Measurements from ENCODE around the gene SUPT20H.
"Not testable (repeated sequence)": the region's sequence is repeated elsewhere in the genome, so short reads cannot be mapped to it uniquely, and the experiment has no call there.

SUPT20H gene

DNA sequence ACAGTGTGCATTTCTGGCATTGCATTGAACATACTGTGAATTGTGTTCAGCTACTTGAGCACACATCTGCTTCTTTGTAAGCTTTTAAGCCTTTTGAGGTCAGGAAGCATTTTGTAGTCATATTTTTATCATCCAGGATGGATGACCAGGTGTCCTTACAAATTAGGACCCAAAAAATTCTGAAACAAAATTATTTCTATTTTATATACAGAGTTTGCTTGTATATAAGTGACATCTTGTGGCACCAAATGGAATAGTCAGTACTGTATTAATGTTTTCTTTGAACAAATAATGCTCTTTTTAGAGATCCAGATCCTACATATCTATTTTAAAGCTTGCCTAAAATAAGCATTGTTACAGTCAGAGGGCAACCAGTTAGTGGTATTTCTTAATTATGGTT, 9.5 kb upstream of the SUPT20H start:
- DNase-seq: no peak

GRCh38 chr13:37067874-37068273, 8.4 kb upstream of the SUPT20H start:
- DNase-seq: no peak

DNA sequence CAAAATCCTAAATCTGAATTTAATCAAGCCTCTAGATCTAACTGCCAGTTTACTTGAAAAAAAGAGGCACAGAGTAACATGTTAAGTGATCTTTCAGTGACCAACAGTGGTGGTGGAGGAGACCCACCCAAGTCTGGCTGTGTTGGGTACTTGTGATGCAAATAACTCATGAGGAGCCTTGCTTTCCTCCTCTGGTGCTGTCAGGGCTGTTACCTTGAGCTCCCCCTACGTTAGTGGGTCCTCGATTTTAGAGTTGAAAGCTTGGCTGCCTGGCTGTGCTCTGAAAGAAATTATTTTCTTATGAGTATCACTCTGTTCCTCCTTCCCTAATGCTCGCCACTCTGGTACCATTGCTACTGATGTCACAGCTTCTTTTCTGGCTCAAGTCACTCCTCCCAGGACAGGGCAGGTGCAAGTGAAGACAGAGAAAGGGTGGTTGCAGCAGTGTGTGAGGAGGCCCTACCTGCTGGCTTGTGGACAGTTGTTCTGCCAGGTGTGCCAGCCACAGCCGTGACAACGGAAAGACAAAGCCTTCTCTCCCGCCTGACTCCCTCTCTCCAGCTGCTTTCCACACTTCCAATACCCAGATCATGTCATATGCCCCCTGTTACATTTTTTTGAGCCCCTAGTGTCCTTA, 6.5 kb upstream of the SUPT20H start:
- no peak for DNase-seq

DNA sequence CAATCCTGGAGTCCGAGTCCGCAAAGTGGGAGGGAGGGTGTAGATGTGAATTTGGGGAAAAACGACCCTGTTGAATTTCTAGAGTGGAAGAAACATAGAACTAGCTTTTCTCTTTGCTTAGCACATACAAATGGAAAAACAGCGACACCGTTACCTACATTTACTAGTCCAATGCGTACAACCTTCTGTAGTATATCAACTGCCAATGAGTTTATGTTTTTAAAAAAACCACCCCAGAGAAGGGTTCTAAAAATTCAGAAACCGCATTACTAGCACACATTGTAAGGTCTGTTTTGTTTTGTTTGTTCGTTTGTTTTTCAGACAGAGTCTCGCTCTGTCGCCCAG, 332 bp upstream of the SUPT20H start:
- DNase-seq: no peak

GRCh38 chr13:37056228-37056627, 3.3 kb downstream of the SUPT20H start:
- DNase-seq: not testable (repeated sequence)

DNA sequence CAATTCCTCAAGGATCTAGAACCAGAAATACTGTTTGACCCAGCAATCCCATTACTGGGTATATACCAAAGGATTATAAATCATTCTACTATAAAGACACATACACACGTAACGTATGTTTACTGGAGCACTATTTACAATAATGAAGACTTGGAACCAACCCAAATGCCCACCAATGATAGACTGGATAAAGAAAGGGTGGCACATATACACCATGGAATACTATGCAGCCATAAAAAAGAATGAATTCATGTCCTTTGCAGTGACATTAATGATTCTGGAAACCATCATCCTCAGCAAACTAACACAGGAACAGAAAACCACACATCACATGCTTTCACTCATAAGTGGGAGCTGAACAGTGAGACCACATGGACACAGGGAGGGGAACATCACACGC, 6.4 kb downstream of the SUPT20H start:
- not testable (repeated sequence) for DNase-seq

DNA sequence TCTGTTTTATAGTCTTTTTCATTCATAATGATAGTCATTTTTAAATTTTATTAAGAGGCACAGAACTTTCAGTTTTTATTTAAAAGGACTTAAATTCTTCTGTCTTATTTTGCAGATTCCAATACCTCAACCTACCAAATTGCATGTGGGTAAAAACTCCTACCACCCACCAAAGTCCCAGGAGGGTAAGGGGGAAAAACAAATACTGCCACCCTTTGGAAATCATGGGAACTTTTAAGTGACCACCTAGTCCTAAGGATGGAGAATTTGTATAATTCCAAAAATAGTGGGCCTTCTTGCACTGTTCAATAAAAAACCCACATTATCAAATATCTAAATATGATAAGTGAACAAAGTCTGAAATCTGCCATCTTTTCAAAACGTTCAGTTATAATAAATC, 9.7 kb downstream of the SUPT20H start:
- DNase-seq: no peak

GRCh38 chr13:37047846-37048245, 11.6 kb downstream of the SUPT20H start:
- DNase-seq: no peak

DNA sequence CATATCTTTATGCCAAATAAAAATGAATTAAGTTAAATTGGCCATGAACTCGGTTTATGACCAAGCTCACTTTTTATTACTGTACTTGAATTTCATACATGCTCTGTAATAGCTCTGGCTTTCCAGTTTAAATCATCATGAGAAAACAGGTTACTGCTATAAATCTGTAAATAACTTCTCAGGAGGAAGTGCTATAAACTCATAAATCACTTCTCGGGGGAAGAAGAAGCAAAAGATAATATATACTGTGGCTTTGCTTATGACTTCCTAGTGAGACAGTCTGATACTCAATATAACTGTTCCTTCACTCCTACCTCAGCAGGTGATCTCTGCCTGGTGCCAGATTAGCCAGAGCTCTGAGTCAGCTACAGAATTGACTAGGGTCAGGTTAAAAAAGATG, 12.5 kb downstream of the SUPT20H start:
- no peak for DNase-seq

- no peak for DNase-seq
Observed at GRCh38 chr13:37046062-37046461, 13.4 kb downstream of the SUPT20H start.

DNA sequence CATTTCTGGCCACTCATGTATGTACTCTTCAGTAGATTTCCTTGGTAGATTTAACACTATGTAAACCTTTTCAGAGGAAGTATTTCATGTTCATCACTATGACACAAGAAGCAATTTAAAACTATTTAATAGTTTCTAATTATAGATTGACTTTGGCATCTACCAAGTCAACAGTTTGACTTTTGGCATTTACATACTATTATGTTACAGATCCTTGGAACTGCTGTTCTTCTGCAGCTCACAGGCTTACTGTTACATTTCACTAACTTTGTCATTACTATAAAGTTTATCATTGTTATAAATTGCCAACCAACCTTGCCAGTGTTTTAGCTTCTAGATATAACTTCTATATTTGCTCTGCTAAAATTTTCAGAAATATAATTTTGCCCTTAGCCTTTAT, 18.7 kb downstream of the SUPT20H start:
- DNase-seq: no peak

DNA sequence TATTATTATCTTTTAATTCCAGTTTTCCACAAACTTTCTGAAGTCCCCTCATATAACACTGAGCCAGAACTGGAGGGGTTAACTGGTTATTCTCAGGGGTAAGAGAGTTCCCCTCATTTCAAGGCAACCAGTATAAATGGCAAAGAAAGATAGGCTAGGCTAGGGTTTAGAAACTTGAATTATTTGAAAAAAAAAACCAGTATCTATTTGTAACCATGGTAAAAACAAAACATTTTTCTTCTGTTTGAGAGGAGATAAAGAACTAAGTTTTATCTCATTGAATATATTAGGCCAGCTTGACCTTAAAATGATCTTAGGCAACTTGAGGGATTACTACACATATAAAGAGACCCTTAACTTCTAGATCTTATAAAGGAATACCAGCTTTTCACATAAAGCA, 19.6 kb downstream of the SUPT20H start:
- no peak for DNase-seq

GRCh38 chr13:37037241-37037640, 22.2 kb downstream of the SUPT20H start:
- DNase-seq: no peak

DNA sequence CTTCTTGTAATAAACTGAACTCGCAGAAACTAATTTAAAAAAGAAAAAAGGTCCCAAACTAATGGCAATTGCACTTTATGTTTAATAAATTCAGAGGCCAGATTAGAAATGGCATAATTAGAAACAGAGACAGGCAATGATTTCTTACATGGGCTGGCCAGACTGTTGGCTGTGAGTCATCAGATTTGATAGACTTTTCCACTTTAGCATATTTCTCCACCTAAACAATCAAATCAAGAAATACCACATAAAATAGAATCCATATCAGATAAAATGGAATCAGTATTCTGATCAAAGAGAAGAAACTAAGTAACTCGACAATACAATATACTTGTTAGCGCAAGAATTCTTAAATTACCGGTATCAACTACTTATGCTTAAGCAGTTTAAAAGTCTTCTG, 29.9 kb downstream of the SUPT20H start:
- DNase-seq: no peak

DNA sequence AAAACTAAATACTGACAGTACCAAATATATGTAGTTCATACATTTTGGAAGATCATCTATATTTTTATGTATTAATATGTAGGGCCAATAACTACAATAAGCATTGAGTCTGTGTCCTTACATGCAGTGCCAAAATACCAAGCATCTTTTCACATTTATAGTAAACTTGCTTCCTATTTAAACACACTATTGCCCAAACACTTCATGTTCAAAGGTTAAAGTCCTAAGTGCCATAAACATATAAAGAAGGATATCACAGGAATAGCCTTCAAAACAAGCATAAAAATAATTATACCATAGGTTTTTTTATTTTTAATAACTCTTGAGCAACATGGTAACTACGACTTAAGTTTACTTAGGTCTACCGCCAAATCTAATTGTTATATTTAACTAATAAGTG, 31.8 kb downstream of the SUPT20H start:
- DNase-seq: no peak

GRCh38 chr13:37026771-37027170, 32.7 kb downstream of the SUPT20H start:
- no peak for DNase-seq

GRCh38 chr13:37023871-37024270, 35.6 kb downstream of the SUPT20H start:
- DNase-seq: no peak

DNA sequence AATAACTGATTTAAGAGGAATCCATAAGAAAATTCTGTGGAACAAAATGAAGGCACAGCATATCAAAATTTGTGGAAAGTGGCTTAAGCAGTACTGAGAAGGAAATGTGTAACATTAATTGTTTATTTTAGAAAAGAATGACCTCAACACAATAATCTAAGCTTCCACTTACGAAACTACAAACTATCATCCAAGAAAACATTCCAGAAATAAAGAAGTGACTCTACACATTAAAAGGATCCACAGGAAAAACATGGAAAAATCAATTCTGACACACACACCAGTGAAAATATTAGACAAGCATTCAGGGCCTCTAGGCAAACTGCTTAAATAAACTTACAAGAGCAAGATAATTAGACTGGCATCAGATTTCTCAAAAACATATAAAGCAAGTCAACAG, 44.9 kb downstream of the SUPT20H start:
- no peak for DNase-seq

DNA sequence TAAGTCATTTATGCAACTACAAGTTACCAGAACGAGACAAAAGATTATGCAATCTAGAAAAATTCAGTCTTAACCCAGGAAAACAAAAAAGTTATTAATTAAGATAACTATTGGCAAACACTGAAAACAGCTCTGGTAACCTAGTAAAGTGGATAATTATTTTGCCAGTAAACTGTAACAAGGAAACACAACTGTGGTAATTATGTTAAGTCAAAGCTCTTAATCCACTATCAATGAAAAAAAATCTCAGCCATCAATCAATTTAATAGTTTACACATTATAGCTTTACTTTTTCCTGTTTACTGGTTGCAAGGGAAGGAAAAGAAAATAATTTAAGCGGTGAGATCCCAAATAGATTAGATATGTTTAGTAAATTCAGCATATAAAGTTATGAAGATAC, 47.7 kb downstream of the SUPT20H start:
- no peak for DNase-seq

DNA sequence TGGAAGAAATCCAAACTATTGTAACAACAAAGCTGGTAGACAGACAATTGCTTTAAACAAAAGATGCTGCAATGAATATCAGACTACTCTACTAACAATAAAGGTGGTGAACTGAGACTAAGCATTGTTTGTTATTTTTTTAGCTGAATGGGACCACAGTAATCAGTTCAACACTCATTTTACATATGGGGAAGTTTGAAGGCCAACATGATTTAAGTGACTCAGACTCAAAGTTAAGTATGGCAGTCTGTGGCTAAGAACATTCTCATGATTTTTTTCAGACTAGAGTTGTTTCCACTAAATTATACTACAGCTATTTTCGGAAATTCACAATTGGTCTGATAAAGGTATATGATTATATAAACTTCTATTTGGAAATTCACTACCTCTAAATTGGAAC, 48.5 kb downstream of the SUPT20H start:
- DNase-seq: no peak

- DNase-seq: no peak
Observed at GRCh38 chr13:37010424-37010823, 49.1 kb downstream of the SUPT20H start.

- no peak for DNase-seq
Observed at GRCh38 chr13:37009692-37010091, 49.8 kb downstream of the SUPT20H start.

DNA sequence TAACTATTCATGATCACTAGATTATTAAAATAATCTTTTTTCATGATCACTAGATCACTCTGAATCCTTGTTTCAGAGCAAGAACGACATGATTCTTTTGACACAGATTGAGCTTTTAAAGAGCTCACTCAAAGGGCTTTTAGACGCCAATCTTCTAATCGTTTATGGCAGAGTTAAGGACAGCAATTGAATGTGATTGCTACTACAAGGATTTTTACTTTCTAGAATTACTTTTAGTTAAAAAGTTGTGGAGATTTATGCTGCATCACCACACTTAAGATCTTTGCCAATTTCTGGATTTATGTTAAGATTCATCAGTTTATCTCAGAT, 57.6 kb downstream of the SUPT20H start:
- DNase-seq: no peak

- DNase-seq: peak; percentile 95
Observed at GRCh38 chr13:36999054-36999714, 60.3 kb downstream of the SUPT20H start, which contains the start of gene ALG5. Gene ALG5 (minus strand): TSS chr13:36999340. CDS start chr13:36999300, 40 bp downstream.

DNA sequence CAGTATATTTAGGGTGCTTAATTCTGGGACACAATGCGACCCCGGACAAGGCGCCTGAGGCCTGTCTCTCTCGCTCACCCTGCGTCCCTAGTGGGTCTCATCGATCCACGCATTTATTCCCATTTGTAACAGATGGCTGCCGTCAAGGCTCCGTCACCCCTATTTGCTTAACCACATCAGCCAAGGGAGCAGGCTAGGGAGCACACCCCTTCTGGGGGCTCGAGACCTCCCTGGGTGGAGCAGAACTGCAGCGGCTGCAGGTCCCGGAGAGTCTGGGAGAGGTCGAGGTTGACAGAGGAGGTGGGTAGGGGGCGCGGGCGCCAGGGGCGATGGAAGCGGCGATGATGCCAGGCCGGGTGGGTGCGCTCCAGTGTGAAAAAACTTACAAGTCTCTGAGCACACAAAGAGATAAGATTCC, 60.9 kb downstream of the SUPT20H start:
- peak; percentile 59 for DNase-seq

Measured in femur (tissue), 1 donor.